ENCODE data around the gene GDI1.

GDI1 gene

GRCh38 chrX:154419189-154419588 is 17.8 kb upstream of the GDI1 start:
- no peaks in the 10 kb centered on the region for H3K27me3 ChIP-seq (replicated peaks; ENCODE audit: control insufficient read depth, insufficient read depth, low read length)
- H3K4me3 ChIP-seq (replicated peaks; ENCODE audit: low read depth, low read length), result no peak overlapping the region
- no peak for TF ChIP-seq CTCF (IDR thresholded peaks at IDR 0.05; ENCODE audit: insufficient read depth, low read length, poor library complexity, severe bottlenecking)
- no peak for DNase-seq (ENCODE audit: extremely low read depth, insufficient read length)
- H3K36me3 ChIP-seq (ENCODE audit: control insufficient read depth, insufficient read depth, low read length), result no peaks in the 10 kb centered on the region

GRCh38 chrX:154419688-154420401 is 17.1 kb upstream of the GDI1 start:
- H3K4me3 ChIP-seq (replicated peaks; ENCODE audit: low read depth, low read length), result no peak overlapping the region
- no peak for TF ChIP-seq CTCF (IDR thresholded peaks at IDR 0.05; ENCODE audit: insufficient read depth, low read length, poor library complexity, severe bottlenecking)
- H3K27me3 ChIP-seq (replicated peaks; ENCODE audit: control insufficient read depth, insufficient read depth, low read length), result no peaks in the 10 kb centered on the region
- no peaks in the 10 kb centered on the region for H3K36me3 ChIP-seq (ENCODE audit: control insufficient read depth, insufficient read depth, low read length)
- DNase-seq (ENCODE audit: extremely low read depth, insufficient read length), result no peak

GRCh38 chrX:154420402-154420756 is 16.6 kb upstream of the GDI1 start:
- no peak for DNase-seq (ENCODE audit: extremely low read depth, insufficient read length)
- no peak for TF ChIP-seq CTCF (IDR thresholded peaks at IDR 0.05; ENCODE audit: insufficient read depth, low read length, poor library complexity, severe bottlenecking)
- H3K27me3 ChIP-seq (replicated peaks; ENCODE audit: control insufficient read depth, insufficient read depth, low read length), result no peaks in the 10 kb centered on the region

GRCh38 chrX:154426916-154427770 is 9.8 kb upstream of the GDI1 start:
- no peaks in the 10 kb centered on the region; the same call in 1 of the 2 replicates for H3K36me3 ChIP-seq (ENCODE audit: control insufficient read depth, insufficient read depth, low read length)
- H3K27me3 ChIP-seq (replicated peaks; ENCODE audit: control insufficient read depth, insufficient read depth, low read length), result no peaks in the 10 kb centered on the region
- no peak overlapping the region for H3K4me3 ChIP-seq (replicated peaks; ENCODE audit: low read depth, low read length)
- TF ChIP-seq CTCF (IDR thresholded peaks at IDR 0.05; ENCODE audit: insufficient read depth, low read length, poor library complexity, severe bottlenecking), result no peak
- DNase-seq (ENCODE audit: extremely low read depth, insufficient read length), result no peak

More at GRCh38 chrX:154420402-154420756, 16.6 kb upstream of the GDI1 start:
- no peaks in the 10 kb centered on the region for H3K36me3 ChIP-seq (ENCODE audit: control insufficient read depth, insufficient read depth, low read length)
- no peak overlapping the region for H3K4me3 ChIP-seq (replicated peaks; ENCODE audit: low read depth, low read length)

- peak; percentile 17 for TF ChIP-seq CTCF (IDR thresholded peaks at IDR 0.05; ENCODE audit: insufficient read depth, low read length, poor library complexity, severe bottlenecking)
- peaks cover 4% of the 10 kb centered on the region for H3K36me3 ChIP-seq (ENCODE audit: control insufficient read depth, insufficient read depth, low read length)
- peak; percentile 92 for DNase-seq (ENCODE audit: extremely low read depth, insufficient read length)
- no peaks in the 10 kb centered on the region for H3K27me3 ChIP-seq (replicated peaks; ENCODE audit: control insufficient read depth, insufficient read depth, low read length)
- peak within 1 kb of the TSS; percentile 72 for H3K4me3 ChIP-seq (replicated peaks; ENCODE audit: low read depth, low read length)
Observed at GRCh38 chrX:154428176-154429171, 8.5 kb upstream of the GDI1 start, which contains the start of gene ATP6AP1. Gene ATP6AP1 (plus strand): TSS chrX:154428677. CDS start chrX:154428693, 16 bp downstream.
